ENCODE results near the gene FAM32A.

Gene FAM32A

GRCh38 chr19:16202320-16203255 lies 17.4 kb downstream of the FAM32A start:
- no peak for TF ChIP-seq CTCF (conservative IDR thresholded peaks at IDR 0.05)

GRCh38 chr19:16203256-16204004 lies 18.2 kb downstream of the FAM32A start:
- no peak for TF ChIP-seq CTCF (conservative IDR thresholded peaks at IDR 0.05)
- H3K27ac ChIP-seq: peak overlapping the region; percentile 70

More at GRCh38 chr19:16202320-16203255, 17.4 kb downstream of the FAM32A start:
- peak overlapping the region; percentile 70 for H3K27ac ChIP-seq

GRCh38 chr19:16204005-16204294 lies 18.7 kb downstream of the FAM32A start:
- TF ChIP-seq CTCF (conservative IDR thresholded peaks at IDR 0.05): no peak
- H3K27ac ChIP-seq: peak overlapping the region; percentile 70

- no peak for TF ChIP-seq CTCF (conservative IDR thresholded peaks at IDR 0.05)
These were observed 20.2 kb downstream of the FAM32A start for GRCh38 chr19:16205205-16206045.

GRCh38 chr19:16206046-16206605 lies 20.9 kb downstream of the FAM32A start:
- no peak for TF ChIP-seq CTCF (conservative IDR thresholded peaks at IDR 0.05)
- peak overlapping the region; percentile 27; the same call in 1 of the 2 replicates for H3K27ac ChIP-seq

More at GRCh38 chr19:16205205-16206045, 20.2 kb downstream of the FAM32A start:
- H3K27ac ChIP-seq: peak overlapping the region; percentile 27; the same call in 1 of the 2 replicates

- no peak for TF ChIP-seq CTCF (conservative IDR thresholded peaks at IDR 0.05)
- peak overlapping the region; percentile 98; the same call in 1 of the 2 replicates for H3K27ac ChIP-seq
These were observed 21.4 kb downstream of the FAM32A start for GRCh38 chr19:16206637-16207036.

Data from VCaP (cell line).